ENCODE data around the gene TIMP2. TPM values are rescaled to one million over a fixed set of nuclear protein-coding genes. Genes with fewer than 3 reads are reported as not detected.
A peak's percentile ranks its signal among the peaks of the same experiment; 100 is the strongest.
"Not testable (repeated sequence)": the region's sequence is repeated elsewhere in the genome, so short reads cannot be mapped to it uniquely, and the experiment has no call there.

TIMP2 gene
- total and polyA plus RNA-seq, 2 experiments from 2014 or later = 10.6 to 22.5 TPM

DNA sequence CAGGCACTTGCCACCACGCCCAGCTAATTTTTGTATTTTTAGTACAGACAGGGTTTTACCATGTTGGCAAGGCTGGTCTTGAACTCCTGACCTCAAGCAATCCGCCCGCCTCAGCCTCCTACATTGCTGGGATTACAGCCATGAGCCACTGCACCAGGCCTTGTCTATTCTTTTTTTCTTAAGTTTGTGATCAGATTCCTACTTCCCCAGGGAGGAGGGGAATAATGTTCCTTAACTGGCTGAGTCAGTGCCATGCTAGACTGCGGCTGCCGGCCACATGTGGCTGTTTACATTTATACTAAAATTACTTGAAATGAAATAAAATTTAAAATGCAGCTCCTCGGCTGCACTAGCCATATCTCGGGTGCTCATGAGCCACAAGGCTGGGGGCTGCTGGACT, 56.8 kb downstream of the TIMP2 start (continued):
- TF ChIP-seq CREB1 (CRISPR knock-in tag; IDR thresholded peaks at IDR 0.05; ENCODE audit: low read depth) (no peak), POLR2AphosphoS5 (IDR thresholded peaks at IDR 0.05; ENCODE audit: low read depth) (no peak), STAT1 (IDR thresholded peaks at IDR 0.05; ENCODE audit: unreplicated experiment) (no peak), ZNF331 (CRISPR knock-in tag; IDR thresholded peaks at IDR 0.05; ENCODE audit: low read depth) (no peak), NANOG (IDR thresholded peaks at IDR 0.05; ENCODE audit: borderline replicate concordance) (no peak), ZNF114 (CRISPR knock-in tag; IDR thresholded peaks at IDR 0.05) (no peak)
- TF ChIP-seq, protein P1, sequence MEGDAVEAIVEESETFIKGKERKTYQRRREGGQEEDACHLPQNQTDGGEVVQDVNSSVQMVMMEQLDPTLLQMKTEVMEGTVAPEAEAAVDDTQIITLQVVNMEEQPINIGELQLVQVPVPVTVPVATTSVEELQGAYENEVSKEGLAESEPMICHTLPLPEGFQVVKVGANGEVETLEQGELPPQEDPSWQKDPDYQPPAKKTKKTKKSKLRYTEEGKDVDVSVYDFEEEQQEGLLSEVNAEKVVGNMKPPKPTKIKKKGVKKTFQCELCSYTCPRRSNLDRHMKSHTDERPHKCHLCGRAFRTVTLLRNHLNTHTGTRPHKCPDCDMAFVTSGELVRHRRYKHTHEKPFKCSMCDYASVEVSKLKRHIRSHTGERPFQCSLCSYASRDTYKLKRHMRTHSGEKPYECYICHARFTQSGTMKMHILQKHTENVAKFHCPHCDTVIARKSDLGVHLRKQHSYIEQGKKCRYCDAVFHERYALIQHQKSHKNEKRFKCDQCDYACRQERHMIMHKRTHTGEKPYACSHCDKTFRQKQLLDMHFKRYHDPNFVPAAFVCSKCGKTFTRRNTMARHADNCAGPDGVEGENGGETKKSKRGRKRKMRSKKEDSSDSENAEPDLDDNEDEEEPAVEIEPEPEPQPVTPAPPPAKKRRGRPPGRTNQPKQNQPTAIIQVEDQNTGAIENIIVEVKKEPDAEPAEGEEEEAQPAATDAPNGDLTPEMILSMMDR (conservative IDR thresholded peaks at IDR 0.05; ENCODE audit: low read depth in 2 of 2) = no peak
- TF ChIP-seq, protein P2, sequence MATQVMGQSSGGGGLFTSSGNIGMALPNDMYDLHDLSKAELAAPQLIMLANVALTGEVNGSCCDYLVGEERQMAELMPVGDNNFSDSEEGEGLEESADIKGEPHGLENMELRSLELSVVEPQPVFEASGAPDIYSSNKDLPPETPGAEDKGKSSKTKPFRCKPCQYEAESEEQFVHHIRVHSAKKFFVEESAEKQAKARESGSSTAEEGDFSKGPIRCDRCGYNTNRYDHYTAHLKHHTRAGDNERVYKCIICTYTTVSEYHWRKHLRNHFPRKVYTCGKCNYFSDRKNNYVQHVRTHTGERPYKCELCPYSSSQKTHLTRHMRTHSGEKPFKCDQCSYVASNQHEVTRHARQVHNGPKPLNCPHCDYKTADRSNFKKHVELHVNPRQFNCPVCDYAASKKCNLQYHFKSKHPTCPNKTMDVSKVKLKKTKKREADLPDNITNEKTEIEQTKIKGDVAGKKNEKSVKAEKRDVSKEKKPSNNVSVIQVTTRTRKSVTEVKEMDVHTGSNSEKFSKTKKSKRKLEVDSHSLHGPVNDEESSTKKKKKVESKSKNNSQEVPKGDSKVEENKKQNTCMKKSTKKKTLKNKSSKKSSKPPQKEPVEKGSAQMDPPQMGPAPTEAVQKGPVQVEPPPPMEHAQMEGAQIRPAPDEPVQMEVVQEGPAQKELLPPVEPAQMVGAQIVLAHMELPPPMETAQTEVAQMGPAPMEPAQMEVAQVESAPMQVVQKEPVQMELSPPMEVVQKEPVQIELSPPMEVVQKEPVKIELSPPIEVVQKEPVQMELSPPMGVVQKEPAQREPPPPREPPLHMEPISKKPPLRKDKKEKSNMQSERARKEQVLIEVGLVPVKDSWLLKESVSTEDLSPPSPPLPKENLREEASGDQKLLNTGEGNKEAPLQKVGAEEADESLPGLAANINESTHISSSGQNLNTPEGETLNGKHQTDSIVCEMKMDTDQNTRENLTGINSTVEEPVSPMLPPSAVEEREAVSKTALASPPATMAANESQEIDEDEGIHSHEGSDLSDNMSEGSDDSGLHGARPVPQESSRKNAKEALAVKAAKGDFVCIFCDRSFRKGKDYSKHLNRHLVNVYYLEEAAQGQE (IDR thresholded peaks at IDR 0.05; ENCODE audit: unreplicated experiment) = no peak

DNA sequence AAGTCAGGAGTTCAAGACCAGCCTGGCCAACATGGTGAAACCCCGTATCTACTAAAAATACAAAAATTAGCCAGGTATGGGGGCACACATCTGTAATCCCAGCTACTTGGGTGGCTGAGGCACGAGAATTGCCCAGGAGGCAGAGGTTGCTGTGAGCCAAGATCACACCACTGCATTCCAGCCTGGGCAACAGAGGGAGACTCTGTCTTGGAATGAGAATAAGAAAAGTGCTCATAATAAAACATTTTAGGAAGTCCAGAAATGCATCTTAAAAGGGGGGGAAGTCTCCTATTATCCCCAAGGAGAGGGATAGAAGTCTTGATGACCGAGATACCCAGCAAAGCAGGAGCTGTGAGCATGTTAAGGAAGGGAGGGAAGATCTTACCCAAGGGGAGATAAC, 58.1 kb downstream of the TIMP2 start:
- H3K9me2 ChIP-seq (ENCODE audit: insufficient read depth); H3K27me3 ChIP-seq (ENCODE audit: insufficient read depth); H3K27ac Mint-ChIP-seq; H3F3A ChIP-seq (replicated peaks; ENCODE audit: low read depth); H3K36me3 ChIP-seq (ENCODE audit: insufficient read depth); H3K4me2 ChIP-seq; H3K9me3 Mint-ChIP-seq; H3K79me2 ChIP-seq (replicated peaks; ENCODE audit: insufficient read depth); H3K27me3 Mint-ChIP-seq (ENCODE audit: insufficient read depth, low read depth, poor library complexity); H3K4me3 ChIP-seq; DNase-seq (ENCODE audit: low spot score); H4K20me1 ChIP-seq (replicated peaks; ENCODE audit: insufficient read depth); H3K4me1 ChIP-seq (ENCODE audit: insufficient read depth); H2AFZ ChIP-seq; H3K36me3 Mint-ChIP-seq (ENCODE audit: low read depth); ATAC-seq; H3K4me3 Mint-ChIP-seq; H3K4me1 Mint-ChIP-seq; H3K27ac ChIP-seq (ENCODE audit: low read depth): not testable (repeated sequence)

DNA sequence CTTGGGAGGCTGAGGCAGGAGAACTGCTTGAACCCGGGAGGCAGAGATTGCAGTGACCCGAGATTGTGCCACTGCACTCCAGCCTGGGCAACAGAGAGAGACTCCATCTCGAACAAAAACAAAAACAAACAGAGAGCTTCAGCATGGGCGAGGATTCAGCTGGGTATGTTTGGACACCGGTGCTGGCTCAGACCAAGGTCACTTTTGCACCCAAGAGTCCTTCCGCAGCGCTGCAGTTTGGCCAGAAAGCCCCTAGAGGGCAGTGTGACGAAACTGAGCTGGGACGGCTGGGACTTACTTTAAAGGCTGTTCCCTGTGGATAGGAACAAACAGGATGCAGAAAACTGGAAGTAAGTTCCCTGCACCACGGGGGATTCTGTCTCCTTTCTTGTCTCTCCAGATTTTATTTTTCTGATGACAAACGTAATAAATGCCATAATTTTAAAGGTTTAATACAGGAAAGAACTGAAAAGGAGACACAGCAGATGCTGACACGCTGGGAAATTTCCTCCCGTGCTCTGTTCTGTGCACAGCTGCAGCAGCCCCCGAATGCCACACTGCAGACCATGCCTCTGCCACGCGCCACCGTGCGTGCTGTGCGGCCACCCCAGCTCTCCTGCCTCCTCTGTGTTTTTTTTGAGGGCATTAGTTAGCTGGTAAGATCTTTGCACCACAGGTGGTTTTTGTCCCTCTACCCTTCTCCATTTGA, 59.4 kb downstream of the TIMP2 start:
- no peak overlapping the region for H3K4me3 Mint-ChIP-seq
- peak; percentile 95 for ATAC-seq
- no peaks in the 10 kb centered on the region for H3K79me2 ChIP-seq (replicated peaks; ENCODE audit: insufficient read depth)
- TF ChIP-seq, protein P1 (conservative IDR thresholded peaks at IDR 0.05; ENCODE audit: low read depth in 2 of 2) = peak; percentile 89 to 93
- TF ChIP-seq, protein P2 (IDR thresholded peaks at IDR 0.05; ENCODE audit: unreplicated experiment) = no peak
- TF ChIP-seq ZNF331 (CRISPR knock-in tag; IDR thresholded peaks at IDR 0.05; ENCODE audit: low read depth) (no peak), EZH2 (IDR thresholded peaks at IDR 0.05; ENCODE audit: low read depth, unreplicated experiment) (no peak)

More for the DNA sequence above, 59.4 kb downstream of the TIMP2 start:
- no peaks in the 10 kb centered on the region for H3K36me3 ChIP-seq (ENCODE audit: insufficient read depth)
- H3K9me3 Mint-ChIP-seq = no peaks in the 10 kb centered on the region
- H3K9me2 ChIP-seq (ENCODE audit: insufficient read depth) = no peaks in the 10 kb centered on the region
- H4K20me1 ChIP-seq (replicated peaks; ENCODE audit: insufficient read depth) = no peaks in the 10 kb centered on the region
- peaks cover 9% of the 10 kb centered on the region for H3K36me3 Mint-ChIP-seq (ENCODE audit: low read depth)
- DNase-seq (ENCODE audit: low spot score) = peak; percentile 89
- H3K27me3 Mint-ChIP-seq (ENCODE audit: insufficient read depth, low read depth, poor library complexity) = peaks cover 4% of the 10 kb centered on the region
- no peak overlapping the region for H3K4me3 ChIP-seq
- no peak overlapping the region for H3K27ac ChIP-seq (ENCODE audit: low read depth)
- no peak overlapping the region for H3K27ac Mint-ChIP-seq
- no peaks in the 10 kb centered on the region for H3K4me1 ChIP-seq (ENCODE audit: insufficient read depth)
- H3F3A ChIP-seq (replicated peaks; ENCODE audit: low read depth) = no peaks in the 10 kb centered on the region; the same call in 1 of the 2 replicates
- no peak overlapping the region for H2AFZ ChIP-seq
- no peak overlapping the region for H3K4me2 ChIP-seq
- no peaks in the 10 kb centered on the region for H3K27me3 ChIP-seq (ENCODE audit: insufficient read depth)
- H3K4me1 Mint-ChIP-seq = peaks cover 4% of the 10 kb centered on the region; the same call in 2 of the 3 replicates

Data from GM23338 (cell line).